Right atrium auricular region (tissue), 2 donors: ENCODE results near the gene HTN1. TPM values are rescaled to one million over a fixed set of nuclear protein-coding genes. Genes with fewer than 3 reads are reported as not detected.

Source experiments
- DNase-seq: peaks from one replicate; pipeline ENCODE4 v3.0.0-alpha.2; 2019; ENCODE audit warnings: low spot score
- H3K27ac ChIP-seq, 2 donors: fragments of 200-600 bp; sonication (generic); 1 replicate in 1 of 2; 2 replicates in 1 of 2; pipeline ENCODE4 v1.5.1; 2016 to 2019
- H3K27me3 ChIP-seq, 2 donors: fragments of 200-600 bp; sonication (generic); one replicate each; pipeline versions ENCODE4 v1.5.1 to v1.6.0; 2017 to 2019
- H3K36me3 ChIP-seq: fragments of 200-600 bp; sonication (generic); one replicate; pipeline ENCODE4 v1.5.1; 2016
- H3K4me1 ChIP-seq, 2 donors: fragments of 200-600 bp; sonication (generic); one replicate each; pipeline versions ENCODE4 v1.5.1 to v1.6.0; 2017 to 2019
- H3K4me3 ChIP-seq, 2 donors: fragments of 200-600 bp; sonication (generic); 1 replicate in 1 of 2; 2 replicates in 1 of 2; pipeline ENCODE4 v1.5.1; 2017 to 2019; ENCODE audit warnings: mild to moderate bottlenecking in 1 of 2, moderate library complexity in 1 of 2
- H3K9me3 ChIP-seq, 2 donors: fragments of 200-600 bp; sonication (generic); one replicate each; pipeline ENCODE4 v1.5.1; 2019
- CTCF ChIP-seq, 2 donors: fragments of 200-600 bp; sonication (generic); IDR thresholded peaks; one replicate each; pipeline ENCODE4 v1.5.1; 2019; ENCODE audit warnings: antibody characterized with exemption in 2 of 2
- total RNA-seq, 2 donors: library from RNA; depleted of rRNA; stranded (reverse); fragments of >200 nt; gene quantifications; one replicate each; pipeline ENCODE4 v1.1.0, GENCODE V29; 2016

Gene HTN1
- total RNA-seq, 2 donors from 2014 or later = not detected

GRCh38 chr4:70099206-70099605, 49.0 kb downstream of the HTN1 start:
- H3K27ac ChIP-seq = no peak overlapping the region
- no peaks in the 10 kb centered on the region for H3K36me3 ChIP-seq
- no peak for DNase-seq
- H3K4me1 ChIP-seq = no peaks in the 10 kb centered on the region
- no peaks in the 10 kb centered on the region for H3K9me3 ChIP-seq
- no peaks in the 10 kb centered on the region for H3K27me3 ChIP-seq
- no peak overlapping the region for H3K4me3 ChIP-seq
- no peak for TF ChIP-seq CTCF (IDR thresholded peaks at IDR 0.05)

Other genes with a start within 250 kb of the HTN1 start
- not detected for gene SULT1E1, start 190.3 kb upstream of the HTN1 start, total RNA-seq
- gene CSN1S1, start 119.4 kb upstream of the HTN1 start, total RNA-seq = not detected
- not detected for gene CSN2, start 84.7 kb upstream of the HTN1 start, total RNA-seq
- gene STATH, start 54.5 kb upstream of the HTN1 start, total RNA-seq = not detected
- not detected for gene HTN3, start 22.0 kb upstream of the HTN1 start, total RNA-seq
- gene PRR27, start 103.8 kb downstream of the HTN1 start, total RNA-seq = not detected
- gene ODAM, start 145.3 kb downstream of the HTN1 start, total RNA-seq = not detected
- not detected for gene FDCSP, start 175.7 kb downstream of the HTN1 start, total RNA-seq
- gene CSN3, start 192.2 kb downstream of the HTN1 start, total RNA-seq = not detected